Measurements from ENCODE around the gene AIFM2. TPM values are rescaled to one million over a fixed set of nuclear protein-coding genes. Genes with fewer than 3 reads are reported as not detected.

Gene AIFM2
- total and polyA plus RNA-seq, 2 of the 13 experiments (the other 11 are each of a cell fraction or from before 2014, with no cell fraction given) = 20.3 to 29.5 TPM

GRCh38 chr10:70109064-70109729 is 23.4 kb downstream of the AIFM2 start (continued):
- TF ChIP-seq ZNF687 (CRISPR knock-in tag; IDR thresholded peaks at IDR 0.05) (peak; percentile 95), KLF16 (CRISPR knock-in tag; IDR thresholded peaks at IDR 0.05) (peak in 1 of 2 experiments; percentile 73; a peak in 2 of 4 replicates), DNMT3B (CRISPR knock-in tag; conservative IDR thresholded peaks at IDR 0.05) (no peak), EED (CRISPR knock-in tag; IDR thresholded peaks at IDR 0.05) (no peak), PITX1 (CRISPR knock-in tag; IDR thresholded peaks at IDR 0.05) (no peak), ZNF446 (CRISPR knock-in tag; IDR thresholded peaks at IDR 0.05) (no peak), MYPOP (CRISPR knock-in tag; IDR thresholded peaks at IDR 0.05) (no peak), CBX1 (IDR thresholded peaks at IDR 0.05; ENCODE audit: low read depth) (no peak), MXD4 (CRISPR knock-in tag; IDR thresholded peaks at IDR 0.05) (no peak), HNRNPUL1 (IDR thresholded peaks at IDR 0.05; ENCODE audit: low read depth, low read length) (no peak), ZNF317 (CRISPR knock-in tag; IDR thresholded peaks at IDR 0.05) (peak; percentile 59; the same call in 1 of the 2 replicates), PPARG (CRISPR knock-in tag; conservative IDR thresholded peaks at IDR 0.05) (0 out of 2 replicates have a peak, but pooled peaks have one; percentile 12), NFATC3 (CRISPR knock-in tag; IDR thresholded peaks at IDR 0.05) (no peak), MEIS2 (CRISPR knock-in tag; IDR thresholded peaks at IDR 0.05) (peak; percentile 59; the same call in 1 of the 2 replicates), HNRNPK (IDR thresholded peaks at IDR 0.05; ENCODE audit: low read depth, low read length, poor library complexity, severe bottlenecking) (no peak), ATF5 (CRISPR knock-in tag; IDR thresholded peaks at IDR 0.05; ENCODE audit: low read depth) (no peak), ZNF691 (CRISPR knock-in tag; IDR thresholded peaks at IDR 0.05; ENCODE audit: borderline replicate concordance, low read depth) (no peak), ZNF704 (CRISPR knock-in tag; IDR thresholded peaks at IDR 0.05; ENCODE audit: borderline replicate concordance) (no peak), ZEB1 (IDR thresholded peaks at IDR 0.05; ENCODE audit: insufficient replicate concordance, low read depth) (no peak), PRPF4 (IDR thresholded peaks at IDR 0.05; ENCODE audit: low read depth, low read length, poor library complexity, severe bottlenecking) (no peak), ZSCAN31 (CRISPR knock-in tag; IDR thresholded peaks at IDR 0.05; ENCODE audit: low read depth) (peak; percentile 54; the same call in 1 of the 2 replicates), KDM2A (CRISPR knock-in tag; IDR thresholded peaks at IDR 0.05; ENCODE audit: borderline replicate concordance, low read depth) (peak; percentile 65)

All from HepG2 (cell line).